Activated CD4-positive, alpha-beta T cell treated with anti-CD3 and anti-CD28 coated beads, Interleukin-10, Interleukin-2, amounts not matched to agents 100 ng/mL and 50 ng/mL, durations not matched to agents 16 hours and 8 hours (primary cell): ENCODE results near the gene PDE6H.

Experiments
- DNase-seq: peaks from one replicate; pipeline ENCODE4 v3.0.0-alpha.2; 2020

Gene PDE6H

DNA sequence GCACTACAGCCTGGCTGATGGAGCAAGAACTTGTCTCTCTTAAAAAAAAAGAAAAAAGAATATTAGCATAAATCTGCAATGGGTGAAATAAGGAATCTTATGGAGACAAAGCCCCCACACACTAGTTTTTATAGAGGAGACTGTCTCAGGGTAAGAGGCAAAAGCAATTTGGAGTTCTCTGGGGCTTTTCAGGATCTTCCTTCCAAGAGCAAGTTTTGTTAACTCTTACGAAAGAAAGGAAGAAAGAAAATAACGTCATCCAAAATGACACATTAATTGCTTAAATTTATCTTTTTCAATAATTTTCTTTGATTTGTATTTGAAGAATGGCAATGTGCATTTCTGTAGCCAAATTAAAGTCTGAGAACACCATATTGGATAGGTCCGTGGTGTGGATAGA, 3.8 kb downstream of the PDE6H start:
- no peak for DNase-seq

DNA sequence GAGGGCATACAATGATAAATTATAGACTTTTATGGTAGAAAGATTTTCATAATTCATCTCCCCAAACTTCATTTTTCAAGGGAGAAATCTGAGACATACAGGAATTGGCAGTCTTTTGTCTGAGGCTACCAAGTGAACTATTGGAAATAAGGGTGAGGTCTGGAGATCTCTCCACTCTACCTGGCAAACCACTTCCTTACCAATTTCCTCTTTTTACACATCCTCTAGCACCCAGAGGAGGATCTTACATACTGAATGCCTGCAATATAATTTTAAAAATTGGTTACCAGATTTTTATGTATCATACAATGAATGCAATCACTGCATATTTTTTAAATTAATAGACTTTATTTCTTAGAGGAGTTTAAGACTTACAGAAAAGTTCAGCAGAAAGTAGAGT, 6.6 kb downstream of the PDE6H start:
- DNase-seq, result no peak

DNA sequence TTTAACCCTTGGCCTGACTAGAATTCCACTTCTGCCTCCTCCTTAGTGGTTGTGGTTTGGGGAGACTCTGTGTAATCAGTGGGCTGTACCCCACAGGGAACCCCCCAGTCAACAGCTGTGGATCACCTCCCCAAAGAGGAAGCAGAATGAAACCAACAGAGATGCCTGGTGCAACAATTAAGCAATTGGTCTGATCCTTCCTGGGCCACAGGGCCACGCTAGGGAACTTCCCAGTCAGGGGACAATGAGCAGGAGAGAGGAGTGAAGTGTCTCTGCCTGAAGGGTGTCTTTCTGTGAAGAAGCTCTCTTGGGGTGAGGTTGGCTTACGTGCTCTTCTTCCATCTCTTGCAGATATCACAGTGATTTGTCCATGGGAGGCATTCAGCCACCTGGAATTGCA, 8.2 kb downstream of the PDE6H start:
- DNase-seq, result no peak

DNA sequence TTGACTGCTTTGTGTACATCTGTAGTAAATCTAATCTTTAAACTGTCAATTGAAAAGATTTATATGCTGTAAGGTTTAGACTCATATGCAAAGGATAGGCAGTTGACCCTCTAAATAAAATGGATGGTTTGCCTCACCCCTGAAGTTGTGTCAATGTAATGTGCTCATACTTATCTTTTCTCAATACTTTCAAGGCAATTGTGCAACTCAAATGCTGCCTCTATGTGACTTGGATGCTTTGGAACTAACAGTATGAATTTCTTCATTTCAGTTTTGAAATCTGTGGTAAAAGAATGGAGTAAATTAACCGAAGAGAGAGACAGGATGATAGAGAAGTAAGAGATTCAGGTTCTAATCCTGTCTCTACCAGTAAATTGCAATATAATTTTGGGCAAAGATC, 9.7 kb downstream of the PDE6H start:
- no peak for DNase-seq

DNA sequence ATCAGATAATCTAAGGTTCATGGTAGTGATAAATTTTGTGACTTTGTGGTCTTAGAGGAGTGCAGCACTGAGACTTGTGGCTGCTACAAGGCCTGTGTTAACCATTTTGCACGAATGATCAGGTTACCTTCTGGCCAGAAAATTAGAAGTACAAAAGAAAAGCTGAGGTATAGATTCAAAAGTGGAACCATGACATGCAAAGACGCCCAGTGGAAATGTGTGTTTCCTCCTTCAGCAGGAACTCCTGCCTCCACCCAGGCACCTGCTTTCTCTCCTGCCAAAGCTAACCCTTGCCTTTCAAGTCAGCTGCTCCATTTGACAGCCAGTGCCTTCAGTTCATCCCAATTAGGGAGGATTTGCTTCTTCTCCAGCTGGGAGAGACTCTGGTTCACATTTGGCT, 10.1 kb downstream of the PDE6H start:
- no peak for DNase-seq

DNA sequence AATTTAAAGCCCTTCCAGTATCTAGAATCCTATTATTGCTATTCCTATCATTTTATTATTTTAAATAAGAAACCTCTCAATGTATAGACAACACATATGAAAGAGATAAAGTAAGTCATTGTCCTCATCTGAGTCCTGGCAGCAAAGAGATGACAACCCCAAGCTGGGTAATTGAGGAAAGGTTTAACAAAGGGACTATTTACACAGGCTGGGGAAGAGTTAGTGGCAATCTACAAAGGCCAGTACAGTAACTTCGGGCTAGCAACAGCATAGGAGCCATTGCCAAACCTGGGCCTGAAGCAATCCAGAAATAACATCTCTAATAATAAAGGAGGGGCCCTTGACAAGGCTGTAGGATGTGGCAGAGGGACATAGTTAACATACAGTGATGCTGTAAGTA, 11.2 kb downstream of the PDE6H start:
- DNase-seq, result no peak

DNA sequence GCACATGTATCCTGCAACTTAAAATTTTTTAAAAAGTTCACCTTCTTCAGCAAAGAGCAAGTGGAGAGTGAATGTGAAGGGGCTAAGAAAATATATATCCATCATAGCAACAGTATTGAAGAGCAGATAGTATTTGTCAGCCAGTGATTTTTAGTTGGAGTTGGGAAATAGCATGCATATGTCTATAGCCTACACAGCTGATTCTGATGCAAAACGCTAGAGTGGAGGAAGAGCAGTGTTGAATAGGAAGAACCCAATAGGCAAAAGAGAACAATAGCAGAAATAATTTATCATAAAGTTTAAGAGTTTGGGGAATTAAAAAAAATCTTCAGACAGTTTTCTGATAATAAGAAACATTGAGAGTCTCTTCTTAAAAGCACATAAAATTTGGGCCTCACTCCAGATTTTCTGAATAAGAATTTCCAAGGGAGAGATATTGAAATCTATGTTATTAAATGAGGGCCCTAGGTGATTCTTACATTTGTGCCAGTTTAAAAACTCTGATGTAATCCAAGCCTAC, 12.0 kb downstream of the PDE6H start:
- no peak for DNase-seq

DNA sequence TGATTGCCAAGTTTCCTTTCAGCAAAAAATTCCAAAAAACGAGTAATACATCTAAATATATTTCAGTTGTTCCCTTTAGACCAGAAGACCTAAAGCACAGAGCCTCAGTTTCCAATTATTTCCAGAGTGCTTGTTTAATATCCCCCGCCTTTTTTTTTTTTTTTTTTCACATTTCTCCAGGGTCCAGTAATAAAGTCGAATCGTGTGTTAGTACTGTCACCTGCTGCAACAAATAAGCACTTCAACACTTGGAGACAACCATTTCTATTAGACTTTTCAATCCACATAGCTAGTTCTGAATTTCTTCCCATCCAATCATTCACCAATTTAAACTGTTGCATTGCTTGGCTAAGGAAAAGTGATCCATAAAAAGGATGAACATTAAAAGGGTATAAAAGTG, 13.6 kb downstream of the PDE6H start:
- no peak for DNase-seq

DNA sequence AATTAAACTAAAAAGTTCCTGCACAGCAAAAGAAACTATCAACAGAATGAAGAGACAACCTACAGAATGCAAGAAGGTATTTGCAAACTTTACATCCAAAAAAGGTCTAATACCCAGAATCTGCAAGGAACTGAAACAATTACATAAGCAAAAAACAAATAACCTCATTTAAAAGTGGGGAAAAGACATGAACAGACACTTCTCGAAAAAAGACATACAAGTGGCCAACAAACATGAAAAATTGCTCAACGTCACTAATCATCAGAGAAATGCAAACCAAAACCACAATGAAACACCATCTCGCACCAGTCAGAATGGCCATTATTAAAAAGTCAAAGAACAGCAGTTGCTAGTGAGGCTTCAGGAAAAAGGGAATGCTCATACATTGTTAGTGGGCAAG, 15.2 kb downstream of the PDE6H start:
- no peak for DNase-seq

DNA sequence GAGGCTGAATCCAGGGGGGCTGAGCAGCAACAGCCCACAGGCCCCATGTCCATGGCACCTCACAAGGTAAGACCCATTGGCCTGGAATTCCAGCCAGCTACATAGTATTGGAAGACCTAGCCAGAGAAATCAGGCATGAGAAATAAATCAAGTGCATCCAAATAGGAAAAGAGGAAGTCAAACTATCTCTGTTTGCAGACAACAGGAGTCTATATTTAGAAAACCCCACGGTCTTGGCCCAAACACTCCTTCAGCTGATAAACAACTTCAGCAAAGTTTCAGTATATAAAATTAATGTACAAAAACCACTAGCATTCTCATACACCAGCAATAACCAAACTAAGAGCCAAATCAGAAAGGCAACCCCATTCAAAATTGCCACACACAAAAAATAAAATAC, 16.9 kb downstream of the PDE6H start:
- no peak for DNase-seq

DNA sequence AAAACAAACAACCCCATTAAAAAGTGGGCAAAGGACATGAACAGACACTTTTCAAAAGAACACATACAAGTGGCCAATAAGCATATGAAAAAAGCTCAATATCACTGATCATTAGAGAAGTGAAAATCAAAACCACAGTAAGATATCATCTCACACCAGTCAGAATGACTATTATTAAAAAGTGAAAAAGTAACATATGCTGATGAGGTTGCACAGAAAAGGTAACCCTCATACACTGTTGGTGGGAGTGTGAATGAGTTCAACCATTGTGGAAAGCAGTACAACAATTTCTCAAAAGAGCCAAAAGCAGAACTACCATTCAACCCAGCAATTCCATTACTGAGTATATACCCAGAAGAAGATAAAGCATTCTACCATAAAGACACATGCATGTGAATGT, 18.2 kb downstream of the PDE6H start:
- DNase-seq, result no peak

DNA sequence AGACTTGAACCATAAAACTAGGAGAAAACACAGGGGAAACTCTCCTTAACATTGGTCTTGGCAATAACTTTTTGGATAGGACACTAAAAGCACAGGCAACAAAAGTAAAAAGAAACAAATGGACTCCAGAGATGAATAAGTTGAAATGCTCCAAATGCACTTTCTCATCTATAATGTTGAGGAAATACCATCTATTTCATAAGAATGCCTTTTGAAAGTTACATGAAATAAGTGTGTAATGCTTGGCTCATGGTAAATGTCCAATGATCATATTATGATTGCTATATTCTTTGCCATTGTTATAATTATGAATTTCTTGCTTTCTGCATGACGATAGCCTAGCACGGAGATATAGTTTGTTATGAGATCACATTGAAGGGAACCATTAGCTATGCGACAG, 19.8 kb downstream of the PDE6H start:
- no peak for DNase-seq

DNA sequence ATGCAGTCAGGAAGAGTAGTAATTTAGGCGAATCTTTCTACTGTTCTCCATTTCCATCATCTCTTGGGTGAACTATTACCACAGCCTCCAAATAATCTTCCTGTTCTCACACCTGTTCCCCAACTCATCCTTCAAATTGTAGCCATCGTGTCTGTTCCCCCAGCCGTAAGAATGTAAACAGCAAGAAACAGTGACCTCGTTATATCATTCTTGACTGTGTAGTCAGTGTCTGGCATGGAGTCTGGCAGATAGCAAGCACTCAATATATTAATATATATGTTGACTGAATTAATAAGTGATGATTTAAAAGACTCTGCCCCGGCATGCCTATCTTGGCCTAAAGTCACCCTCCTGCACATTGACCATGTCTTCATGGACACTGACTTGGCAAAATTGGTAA, 20.3 kb downstream of the PDE6H start:
- DNase-seq, result no peak

DNA sequence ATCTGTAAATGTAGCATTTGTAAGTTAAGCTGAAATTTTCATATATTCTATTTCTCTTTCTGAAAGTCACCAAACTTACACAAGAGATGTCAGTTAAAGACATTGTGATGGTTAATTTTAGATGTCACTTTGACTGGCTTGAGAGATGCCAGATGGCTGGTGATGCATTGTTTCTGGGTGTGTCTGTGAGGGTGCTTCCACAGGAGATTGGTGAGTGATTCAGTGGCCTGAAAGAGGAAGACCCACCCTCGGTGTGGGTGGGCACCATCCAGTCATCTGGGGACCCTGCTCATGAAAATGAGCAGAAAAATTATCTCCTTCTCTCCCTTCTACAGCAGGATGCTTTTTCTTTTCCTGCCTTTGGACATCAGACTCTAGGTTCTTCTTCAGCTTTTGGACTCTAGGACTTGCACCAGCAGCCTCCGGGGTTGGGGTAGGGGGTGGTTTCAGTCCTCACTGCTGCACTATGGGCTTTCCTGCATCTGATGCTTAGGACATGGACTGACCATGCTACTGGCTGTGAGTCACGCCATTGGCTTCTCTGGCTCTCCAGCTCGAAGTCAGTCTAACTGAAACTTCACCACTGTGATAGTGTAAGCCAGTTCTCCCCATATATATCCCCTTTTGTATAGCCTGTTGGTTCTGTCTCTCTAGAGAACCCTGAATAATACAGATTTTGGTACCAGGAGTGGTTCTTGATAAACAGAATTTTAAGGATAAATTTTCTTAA, 20.9 kb downstream of the PDE6H start:
- DNase-seq, result no peak

DNA sequence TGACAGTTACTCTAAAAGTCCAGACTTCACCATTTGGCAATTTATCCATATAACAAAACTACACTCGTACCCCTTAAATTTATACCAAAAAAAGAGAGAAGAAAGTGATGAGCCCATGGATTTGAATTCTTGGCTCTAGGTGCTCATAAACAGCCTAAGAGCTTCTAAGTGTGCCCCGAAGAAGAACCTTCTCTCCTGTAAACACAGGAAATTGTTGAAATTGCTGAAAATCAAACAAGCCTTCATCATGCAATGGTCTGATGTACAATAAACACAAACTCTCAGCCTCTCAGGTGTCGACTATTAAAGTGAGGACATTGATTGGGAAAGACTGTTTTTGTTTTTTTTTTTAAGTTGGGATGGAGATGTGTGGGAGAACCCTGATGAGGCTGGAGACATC, 21.8 kb downstream of the PDE6H start:
- no peak for DNase-seq

DNA sequence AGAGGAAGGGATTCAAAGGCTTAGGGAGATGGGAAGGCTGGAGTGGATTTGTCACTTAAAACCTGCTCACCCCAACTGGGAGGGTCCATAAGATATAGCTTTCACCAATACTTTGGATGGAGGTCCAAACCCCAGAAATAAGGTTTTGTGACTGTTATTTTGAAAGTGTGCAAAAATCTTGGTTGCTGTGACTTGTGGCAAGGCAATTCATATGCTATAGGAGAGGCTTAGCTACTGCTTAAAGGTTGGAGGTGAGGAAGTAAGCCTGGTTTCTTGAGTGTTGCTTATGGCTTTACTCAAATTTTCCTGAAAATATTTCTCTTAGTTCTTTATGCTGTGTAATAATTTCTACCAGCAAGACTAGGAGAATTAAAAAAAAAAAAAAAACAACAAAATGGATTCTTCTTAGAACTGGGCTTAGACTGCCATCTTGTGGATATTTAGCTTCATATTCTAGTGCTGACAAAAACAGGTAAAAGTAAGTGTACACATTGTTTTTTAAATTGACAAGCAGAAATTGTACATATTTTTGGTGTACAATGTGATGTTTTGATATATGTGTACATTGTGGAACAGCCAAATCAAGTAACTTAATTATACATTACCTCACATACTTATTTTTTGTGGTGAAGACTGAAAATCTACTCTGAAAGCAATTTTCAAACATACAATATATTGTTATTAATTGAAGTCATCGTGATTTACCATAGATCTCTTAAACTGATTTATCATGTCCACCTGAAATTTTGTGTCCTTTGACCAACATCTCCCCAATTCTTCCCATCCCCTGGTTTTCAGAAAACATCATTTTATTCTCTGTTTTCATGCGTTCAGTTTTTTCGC, 23.0 kb downstream of the PDE6H start:
- peak; percentile 48 for DNase-seq

DNA sequence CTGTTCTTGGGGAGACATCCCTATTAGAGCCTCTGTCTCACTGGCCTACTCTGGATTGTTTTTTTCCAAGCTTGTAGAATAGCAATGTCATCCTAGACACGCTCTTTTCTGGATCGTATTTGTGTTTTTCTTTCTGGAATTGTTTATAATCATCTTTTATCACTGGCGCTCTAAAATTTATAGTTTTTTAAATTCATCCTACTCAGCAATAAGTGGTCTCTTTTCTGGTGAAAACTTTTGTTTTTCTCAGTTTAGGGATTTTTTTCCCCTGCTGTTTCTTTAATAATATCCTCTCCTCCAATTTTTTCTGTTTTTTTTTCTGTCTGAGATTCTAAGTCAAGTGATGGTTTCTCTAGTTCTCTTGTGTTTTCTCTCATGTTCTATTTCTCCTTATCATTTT, 25.2 kb downstream of the PDE6H start:
- no peak for DNase-seq

DNA sequence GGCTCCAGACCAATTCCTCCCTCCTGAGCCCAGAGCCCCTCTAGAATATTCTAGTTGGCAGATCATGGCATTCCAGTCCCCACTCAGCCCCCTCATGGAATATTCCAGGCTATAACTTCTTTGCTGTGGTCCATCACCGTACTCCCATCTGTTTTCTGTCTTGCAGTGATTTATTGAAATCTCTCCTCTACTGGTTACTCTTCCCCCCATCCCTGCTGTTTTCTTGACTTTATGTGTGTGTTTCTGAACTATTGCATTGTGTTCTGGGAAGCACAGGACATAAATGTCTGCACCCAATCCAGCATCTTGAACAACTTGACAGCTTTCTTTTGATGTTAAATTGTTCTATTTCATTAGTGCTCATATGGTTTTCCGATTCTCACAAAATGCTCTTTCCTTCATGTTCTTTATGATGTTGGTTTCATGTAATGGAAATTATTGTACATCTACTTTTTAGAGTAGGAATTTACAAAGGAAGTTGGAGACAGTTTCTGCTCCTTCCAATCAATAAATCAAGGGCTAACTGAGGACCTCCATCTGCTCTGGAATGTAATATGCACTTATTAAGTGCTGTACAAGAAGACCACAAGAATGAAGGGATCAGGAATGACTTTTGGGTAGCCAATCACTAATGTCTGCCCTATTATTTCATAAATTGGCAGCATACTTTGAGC, 26.3 kb downstream of the PDE6H start:
- DNase-seq, result no peak

DNA sequence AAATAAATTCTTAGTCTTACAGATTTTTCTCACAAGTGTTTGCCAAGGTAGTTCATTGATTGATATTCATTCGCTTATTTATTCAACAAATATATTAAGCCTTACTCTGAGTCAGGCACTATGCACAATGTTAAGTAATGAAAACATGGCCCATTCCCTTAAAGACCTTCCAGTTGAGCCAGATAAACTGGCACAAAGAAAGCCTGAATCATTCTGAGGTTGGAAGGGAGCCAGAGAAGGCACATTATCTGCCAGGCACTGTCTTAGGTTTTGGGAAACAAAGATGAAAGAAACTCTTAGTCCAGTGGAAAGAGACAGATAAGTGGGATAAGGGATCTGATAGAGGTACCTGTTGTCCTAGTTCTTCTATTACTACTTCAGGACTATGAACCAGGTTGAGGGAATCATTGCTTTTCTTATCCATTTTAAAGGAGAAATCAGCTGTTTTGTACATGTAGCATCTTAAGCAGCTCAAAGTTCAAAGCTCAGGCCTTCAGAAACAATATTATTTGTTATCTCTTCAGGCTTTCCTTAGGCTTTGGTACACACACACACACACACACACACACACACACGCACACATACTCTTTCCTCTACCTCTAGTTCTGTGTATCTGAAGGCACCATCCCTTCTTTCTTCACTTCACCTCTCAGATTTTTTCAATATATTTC, 27.0 kb downstream of the PDE6H start:
- DNase-seq, result no peak

DNA sequence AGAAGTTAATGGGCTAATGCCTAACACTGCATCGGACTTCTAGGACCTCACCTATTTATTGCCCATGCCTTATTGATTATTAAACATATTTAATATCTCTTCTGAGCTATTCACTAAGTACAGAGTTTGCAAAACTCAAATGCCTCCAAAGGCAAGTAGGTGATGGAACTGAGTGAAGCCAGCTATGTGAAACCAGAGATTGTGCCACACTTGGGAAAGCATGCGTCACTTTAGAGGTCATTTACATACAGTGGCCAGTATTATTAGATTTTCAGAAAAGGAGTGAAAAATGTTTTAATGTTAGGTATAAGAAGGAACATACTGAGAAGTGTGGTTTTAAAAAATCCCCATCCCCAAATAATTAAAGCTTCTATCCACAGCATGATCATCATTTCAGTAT, 27.7 kb downstream of the PDE6H start:
- no peak for DNase-seq

DNA sequence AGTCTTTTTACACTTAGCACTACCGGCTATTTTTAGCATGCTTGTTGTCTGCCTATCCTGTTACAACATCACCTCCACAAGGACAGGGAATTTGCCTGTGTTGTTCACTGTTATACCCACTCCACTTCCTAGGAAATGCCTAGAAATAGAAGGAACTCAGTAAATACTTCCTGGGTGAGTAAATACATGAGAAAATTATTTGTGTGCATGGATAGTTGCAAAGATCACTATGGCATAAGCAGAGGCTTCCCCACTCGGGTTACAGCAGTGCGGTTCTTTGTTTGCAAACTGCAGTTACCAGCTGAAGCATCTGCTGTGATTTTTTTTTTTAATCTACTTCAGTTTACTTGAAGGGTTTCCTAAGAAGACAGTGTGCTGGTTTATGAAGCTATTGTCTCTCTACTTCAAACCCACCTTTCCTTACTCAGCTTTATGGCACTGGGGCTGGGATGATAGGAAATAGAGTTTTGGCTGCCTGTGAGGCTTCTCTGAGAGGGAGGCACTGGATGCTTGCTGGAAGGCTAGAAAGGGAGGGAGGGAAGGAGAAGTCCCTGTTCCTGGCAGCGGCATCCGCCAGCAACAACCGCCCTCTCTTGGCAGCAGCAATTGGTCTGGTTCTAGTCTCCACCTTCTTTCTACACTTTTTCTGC, 29.0 kb downstream of the PDE6H start:
- no peak for DNase-seq

DNA sequence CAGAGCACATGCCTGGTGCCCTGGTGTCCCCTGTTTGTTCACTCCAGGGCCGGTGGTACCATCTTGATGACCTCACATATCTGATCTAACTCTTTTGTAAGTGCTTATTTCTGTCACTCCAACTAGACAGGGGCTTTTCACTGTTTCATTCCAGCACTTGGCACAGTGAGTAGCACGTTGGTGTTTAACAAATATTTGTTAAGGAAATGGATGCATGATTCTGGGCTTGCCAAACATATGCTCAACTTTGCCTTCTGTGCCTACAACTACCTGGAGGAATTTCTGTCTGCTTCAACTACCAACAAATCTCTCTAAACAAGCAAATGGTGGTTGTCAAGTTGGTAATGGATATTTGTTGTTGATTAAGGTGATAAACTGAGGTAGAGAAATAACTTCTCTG, 31.6 kb downstream of the PDE6H start:
- DNase-seq, result no peak

DNA sequence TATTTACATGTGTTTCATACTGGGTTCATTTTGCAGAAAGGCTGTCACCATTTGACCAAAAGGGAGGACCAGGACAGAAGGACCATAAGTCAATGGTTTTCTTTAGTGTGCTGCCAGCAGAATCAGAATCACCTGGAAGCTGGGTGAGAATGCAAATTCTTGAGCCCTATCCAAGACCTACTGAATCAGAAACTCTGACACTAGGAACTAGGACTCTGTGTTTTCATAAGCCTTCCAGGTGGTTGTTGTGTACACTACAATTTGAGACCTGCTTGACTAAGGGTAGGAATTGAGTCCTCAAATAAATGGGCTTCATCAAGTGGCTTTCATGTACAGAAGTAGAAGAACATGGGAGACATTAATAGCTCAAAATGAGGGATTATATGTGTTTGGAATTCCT, 32.2 kb downstream of the PDE6H start:
- DNase-seq, result no peak
